ENCODE measurements around the gene LRRC32. TPM values are rescaled to one million over a fixed set of nuclear protein-coding genes. Genes with fewer than 3 reads are reported as not detected.

Gene LRRC32
- total and polyA plus RNA-seq, 10 of the 15 experiments (the other 5 are each of a cell fraction or from before 2014, with no cell fraction given), result 0.56 to 20.8 (median 7.4) TPM

- Histone ChIP-seq H3K9me3 (replicated peaks; ENCODE audit: control insufficient read depth, insufficient read depth, low read length) (no peaks in the 10 kb centered on the region), H2AFZ (ENCODE audit: control insufficient read depth, low read depth, low read length) (no peak overlapping the region), H3K4me1 (ENCODE audit: control insufficient read depth, insufficient read depth, low read length) (peaks cover 57% of the 10 kb centered on the region), H4K20me1 (ENCODE audit: control insufficient read depth, insufficient read depth) (no peaks in the 10 kb centered on the region), H3K27ac (ENCODE audit: control insufficient read depth, insufficient read depth) (no peak overlapping the region), H3K79me2 (ENCODE audit: control insufficient read depth, insufficient read depth, low read length) (no peaks in the 10 kb centered on the region), H3K27me3 (replicated peaks in 1 of 2; ENCODE audit: control insufficient read depth in 2 of 2, insufficient read depth in 2 of 2, low read length in 1 of 2) (peaks cover 1 to 8% of the 10 kb centered on the region in 2 experiments; a peak in 2 of 4 replicates), H3K4me3 (no peak overlapping the region; the same call in 1 of the 2 replicates), H3K4me2 (ENCODE audit: control insufficient read depth, insufficient read depth) (peak overlapping the region; percentile 45), H3K9ac (ENCODE audit: control insufficient read depth, insufficient read depth, low read length) (no peak overlapping the region), H3K36me3 (ENCODE audit: control insufficient read depth in 2 of 2, insufficient read depth in 2 of 2, low read length in 1 of 2) (no peaks in the 10 kb centered on the region)
- intact Hi-C loops (cut with micrococcal nuclease; ENCODE audit: unreplicated experiment), result no loop called here
- no peak for DNase-seq (ENCODE audit: low read depth, low spot score)
- 56% methylated on average over 15 of the region's 15 CpGs for WGBS (ENCODE audit: insufficient coverage, insufficient replicate concordance, low lambda C conversion rate, missing lambda C conversion rate)
- ATAC-seq, result no peak
- in situ Hi-C loops (cut with MboI), result no loop called here
- POLR2A ChIA-PET, result interaction anchor here (1.1 to 7.5 kb wide), 2 partner anchors 29 to 38 kb away, joined by 6 to 33 read pairs; no protein-coding TSS in a partner anchor
- no peak for FAIRE-seq
- no TSS peak for BruUV-seq (replicated peaks)
- SMC1A ChIA-PET (ENCODE audit: uncharacterized antibody, unreplicated experiment), result interaction anchor here (0.9 to 4.8 kb wide), 4 partner anchors 9 to 68 kb away, joined by 3 to 21 read pairs (median 3); no protein-coding TSS in a partner anchor
- CTCF ChIA-PET, result interaction anchor here (1.2 to 8.6 kb wide), 4 partner anchors 13 to 69 kb away, joined by 5 to 70 read pairs (median 10); no protein-coding TSS in a partner anchor
- RAD21 ChIA-PET (ENCODE audit: unreplicated experiment), result interaction anchor here (1.0 to 14.5 kb wide), 4 partner anchors 9 to 77 kb away, joined by 3 to 187 read pairs (median 74); no protein-coding TSS in a partner anchor
- TF ChIP-seq SKIL (IDR thresholded peaks at IDR 0.05; ENCODE audit: low read depth, poor library complexity, severe bottlenecking) (no peak), MXI1 (IDR thresholded peaks at IDR 0.05; ENCODE audit: low read depth, low read length) (no peak), BCL3 (IDR thresholded peaks at IDR 0.05; ENCODE audit: borderline replicate concordance, insufficient read depth, low read depth, low read length, poor library complexity, severe bottlenecking) (no peak), FOS (IDR thresholded peaks at IDR 0.05; ENCODE audit: borderline replicate concordance, extremely low read depth, insufficient read length) (no peak), E2F8 (IDR thresholded peaks at IDR 0.05; ENCODE audit: low read depth, partially characterized antibody) (no peak), ZNF207 (IDR thresholded peaks at IDR 0.05; ENCODE audit: borderline replicate concordance) (no peak), SUPT20H (IDR thresholded peaks at IDR 0.05; ENCODE audit: borderline replicate concordance, control insufficient read depth, low read depth, low read length) (no peak), ETV6 (conservative IDR thresholded peaks at IDR 0.05 in 1 of 2, IDR thresholded peaks at IDR 0.05 in 1 of 2; ENCODE audit: borderline replicate concordance in 1 of 2, low read depth in 1 of 2) (no peak), FOXM1 (IDR thresholded peaks at IDR 0.05; ENCODE audit: low read depth, low read length) (no peak), CTCF (IDR thresholded peaks at IDR 0.05 in 2 of 3, conservative IDR thresholded peaks at IDR 0.05 in 1 of 3; ENCODE audit: control insufficient read depth in 2 of 3, extremely low read depth in 1 of 3, insufficient read depth in 1 of 3, low read depth in 3 of 3, low read length in 3 of 3) (no peak), NFYA (IDR thresholded peaks at IDR 0.05; ENCODE audit: borderline replicate concordance, low read depth, low read length) (no peak), NR2F1 (conservative IDR thresholded peaks at IDR 0.05) (no peak), SP1 (IDR thresholded peaks at IDR 0.05; ENCODE audit: low read depth, low read length) (no peak)
Measured at GRCh38 chr11:76667271-76667818, 3.2 kb downstream of the LRRC32 start.
